GM12874 (cell line): ENCODE measurements around the gene CEBPA.

Experiments used
- TF ChIP-seq, protein P1 (sequence below): IDR thresholded peaks from 2 replicates; pipeline ENCODE4 v1.5.1; 2011; ENCODE audit warnings: low read depth, mild to moderate bottlenecking, control low read depth, low read length, moderate library complexity; ENCODE audit not compliant: insufficient read depth

Gene CEBPA

GRCh38 chr19:33252418-33252962 lies 49.8 kb downstream of the CEBPA start:
- TF ChIP-seq, protein P1, sequence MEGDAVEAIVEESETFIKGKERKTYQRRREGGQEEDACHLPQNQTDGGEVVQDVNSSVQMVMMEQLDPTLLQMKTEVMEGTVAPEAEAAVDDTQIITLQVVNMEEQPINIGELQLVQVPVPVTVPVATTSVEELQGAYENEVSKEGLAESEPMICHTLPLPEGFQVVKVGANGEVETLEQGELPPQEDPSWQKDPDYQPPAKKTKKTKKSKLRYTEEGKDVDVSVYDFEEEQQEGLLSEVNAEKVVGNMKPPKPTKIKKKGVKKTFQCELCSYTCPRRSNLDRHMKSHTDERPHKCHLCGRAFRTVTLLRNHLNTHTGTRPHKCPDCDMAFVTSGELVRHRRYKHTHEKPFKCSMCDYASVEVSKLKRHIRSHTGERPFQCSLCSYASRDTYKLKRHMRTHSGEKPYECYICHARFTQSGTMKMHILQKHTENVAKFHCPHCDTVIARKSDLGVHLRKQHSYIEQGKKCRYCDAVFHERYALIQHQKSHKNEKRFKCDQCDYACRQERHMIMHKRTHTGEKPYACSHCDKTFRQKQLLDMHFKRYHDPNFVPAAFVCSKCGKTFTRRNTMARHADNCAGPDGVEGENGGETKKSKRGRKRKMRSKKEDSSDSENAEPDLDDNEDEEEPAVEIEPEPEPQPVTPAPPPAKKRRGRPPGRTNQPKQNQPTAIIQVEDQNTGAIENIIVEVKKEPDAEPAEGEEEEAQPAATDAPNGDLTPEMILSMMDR = no peak

- TF ChIP-seq, protein P1 = no peak
Observed at GRCh38 chr19:33251526-33252090, 50.7 kb downstream of the CEBPA start.

DNA sequence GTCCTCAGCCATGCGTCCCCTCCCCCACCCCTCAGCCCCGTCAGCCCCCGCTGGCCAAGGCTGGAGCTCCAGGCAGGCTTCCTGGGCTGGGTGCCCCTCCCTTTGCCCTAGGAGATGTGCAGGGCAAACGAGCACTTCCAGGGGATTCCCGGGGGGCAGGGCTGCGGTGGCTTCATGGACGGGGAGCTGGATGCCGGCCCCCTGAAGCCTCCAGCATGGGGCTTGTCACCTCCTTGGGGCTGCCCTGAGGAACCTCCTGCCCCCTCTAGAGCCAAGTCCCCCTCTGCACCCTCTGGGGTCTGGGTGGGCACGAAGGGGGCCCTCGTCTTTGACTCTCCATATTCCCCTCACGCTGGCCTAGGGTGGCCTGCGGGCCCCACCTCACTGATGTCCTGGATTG lies 51.3 kb downstream of the CEBPA start:
- TF ChIP-seq, protein P1 = no peak

- TF ChIP-seq, protein P1 = no peak
Observed at GRCh38 chr19:33250500-33250899, 51.8 kb downstream of the CEBPA start.
